HG03066 (cell line): ENCODE data around the gene KIAA1755.

Experiments
- ATAC-seq: cut with Tn5 transposase; IDR thresholded peaks from one replicate; pipeline ENCODE4 v1.9.1; 2021; ENCODE audit warnings: low read depth; ENCODE audit not compliant: unreplicated experiment

The KIAA1755 gene

GRCh38 chr20:38192323-38192885 is 68.1 kb downstream of the KIAA1755 start:
- ATAC-seq, result no peak

- ATAC-seq, result no peak
These were observed 68.9 kb downstream of the KIAA1755 start for GRCh38 chr20:38191654-38192053.

- no peak for ATAC-seq
These were observed 69.6 kb downstream of the KIAA1755 start for GRCh38 chr20:38190936-38191371.

- no peak for ATAC-seq
These were observed 70.4 kb downstream of the KIAA1755 start for GRCh38 chr20:38190166-38190565.

- ATAC-seq, result no peak
These were observed 73.0 kb downstream of the KIAA1755 start for GRCh38 chr20:38187517-38187916.

GRCh38 chr20:38186788-38187221 is 73.7 kb downstream of the KIAA1755 start:
- ATAC-seq, result no peak

- ATAC-seq, result no peak
These were observed 76.4 kb downstream of the KIAA1755 start for GRCh38 chr20:38184101-38184500.

- ATAC-seq, result no peak
These were observed 78.6 kb downstream of the KIAA1755 start for GRCh38 chr20:38181971-38182370.

GRCh38 chr20:38181207-38181801 is 79.2 kb downstream of the KIAA1755 start:
- no peak for ATAC-seq

GRCh38 chr20:38180781-38181180 is 79.8 kb downstream of the KIAA1755 start:
- no peak for ATAC-seq

GRCh38 chr20:38179846-38180245 is 80.7 kb downstream of the KIAA1755 start:
- ATAC-seq, result no peak

GRCh38 chr20:38178581-38178980 is 82.0 kb downstream of the KIAA1755 start:
- ATAC-seq, result no peak

- ATAC-seq, result no peak
These were observed 82.5 kb downstream of the KIAA1755 start for GRCh38 chr20:38178065-38178491.

- no peak for ATAC-seq
These were observed 83.3 kb downstream of the KIAA1755 start for GRCh38 chr20:38177201-38177600.

GRCh38 chr20:38175304-38176180 is 85.0 kb downstream of the KIAA1755 start:
- ATAC-seq, result no peak

- no peak for ATAC-seq
These were observed 87.0 kb downstream of the KIAA1755 start for GRCh38 chr20:38173237-38174156.

GRCh38 chr20:38172408-38172807 is 88.1 kb downstream of the KIAA1755 start:
- no peak for ATAC-seq

- ATAC-seq, result no peak
These were observed 88.9 kb downstream of the KIAA1755 start for GRCh38 chr20:38171675-38172043.

- ATAC-seq, result no peak
These were observed 89.5 kb downstream of the KIAA1755 start for GRCh38 chr20:38170826-38171674.
